Effector CD8-positive, alpha-beta T cell (primary cell): ENCODE results near the gene TNNC1.

Experiments used
- DNase-seq: peaks from one replicate; lab custom pipeline; 2025; lab: John Stamatoyannopoulos, UW
- total RNA-seq, 4 experiments: gene quantifications; one replicate each; lab custom pipeline; 2026; lab: John Stamatoyannopoulos, UW

TNNC1 gene
- 1.2 to 2.3 (median 1.8) reads per million in 4 experiments for total RNA-seq

GRCh38 chr3:52453496-52454249 is at the start of gene TNNC1:
Gene TNNC1, minus strand, starts transcription at chr3:52454041. Its CDS starts 26 bp downstream, at chr3:52454015.
- DNase-seq, result no peak

- no peak for DNase-seq
Observed at GRCh38 chr3:52502808-52503350, 49.0 kb upstream of the TNNC1 start.

- DNase-seq, result no peak
Observed at GRCh38 chr3:52502001-52502400, 48.2 kb upstream of the TNNC1 start.

GRCh38 chr3:52501046-52501445 is 47.2 kb upstream of the TNNC1 start:
- no peak for DNase-seq

- no peak for DNase-seq
Observed at GRCh38 chr3:52498137-52499054, 44.6 kb upstream of the TNNC1 start.

GRCh38 chr3:52495777-52496602 is 42.1 kb upstream of the TNNC1 start:
- no peak for DNase-seq

- DNase-seq, result no peak
Observed at GRCh38 chr3:52494886-52495495, 41.1 kb upstream of the TNNC1 start, which contains the start of gene STAB1. Gene STAB1, plus strand, starts transcription at chr3:52495338. Its CDS starts 76 bp downstream, at chr3:52495414.

- no peak for DNase-seq
Observed at GRCh38 chr3:52494445-52494844, 40.6 kb upstream of the TNNC1 start.

GRCh38 chr3:52493232-52494017 is 39.6 kb upstream of the TNNC1 start:
- DNase-seq, result no peak

GRCh38 chr3:52492059-52492458 is 38.2 kb upstream of the TNNC1 start:
- DNase-seq, result no peak

- no peak for DNase-seq
Observed at GRCh38 chr3:52490939-52491526, 37.2 kb upstream of the TNNC1 start.

- no peak for DNase-seq
Observed at GRCh38 chr3:52490035-52490938, 36.4 kb upstream of the TNNC1 start.

GRCh38 chr3:52489453-52489852 is 35.6 kb upstream of the TNNC1 start:
- no peak for DNase-seq

GRCh38 chr3:52488746-52489145 is 34.9 kb upstream of the TNNC1 start:
- DNase-seq, result no peak

- no peak for DNase-seq
Observed at GRCh38 chr3:52487788-52488691, 34.2 kb upstream of the TNNC1 start.

GRCh38 chr3:52487050-52487787 is 33.4 kb upstream of the TNNC1 start:
- no peak for DNase-seq
